Left lung (tissue), 14 donors: ENCODE data around the gene SLC24A3. TPM values are rescaled to one million over a fixed set of nuclear protein-coding genes. Genes with fewer than 3 reads are reported as not detected.
A peak's percentile ranks its signal among the peaks of the same experiment; 100 is the strongest.

Experiments
- ATAC-seq: fragments of 200-7000 bp; cut with Tn5 transposase; one replicate; pipeline ENCODE4 v1.9.1; 2020; ENCODE audit warnings: moderate library complexity
- DNase-seq, 4 donors: peaks; one replicate each; pipeline ENCODE4 v3.0.0-alpha.2; 2013 to 2020
- H3K27ac ChIP-seq, 2 donors: fragments of 200-600 bp; sonication (generic) in 1 of 2; one replicate each; pipeline versions ENCODE4 v1.5.0 to v1.8.0; 2020 to 2021
- H3K27me3 ChIP-seq, 2 donors: fragments of 200-600 bp; sonication (generic) in 1 of 2; one replicate each; pipeline versions ENCODE4 v1.5.0 to v1.8.0; 2020 to 2021
- H3K36me3 ChIP-seq, 2 donors: fragments of 200-600 bp; sonication (generic) in 1 of 2; one replicate each; pipeline versions ENCODE4 v1.5.0 to v1.8.0; 2020 to 2021
- H3K4me1 ChIP-seq, 2 donors: fragments of 200-600 bp; one replicate each; pipeline ENCODE4 v1.8.0; 2021
- H3K4me3 ChIP-seq, 2 donors: fragments of 200-600 bp; sonication (generic) in 1 of 2; one replicate each; pipeline versions ENCODE4 v1.5.0 to v1.8.0; 2020 to 2021; ENCODE audit warnings: mild to moderate bottlenecking in 1 of 2
- H3K9me3 ChIP-seq, 2 donors: fragments of 200-600 bp; sonication (generic) in 1 of 2; one replicate each; pipeline versions ENCODE4 v1.5.0 to v1.8.0; 2020 to 2021
- intact Hi-C, 2 donors: fragments of 100-400 bp; cut with DNase I; formaldehyde crosslinking; loops; one replicate each; pipeline versions ENCODE4 v1.11.2 to v1.14.2; 2022
- long read RNA-seq, 12 donors: library from polyadenylated mRNA in 2 of 12; unstranded in 2 of 12; transcript quantifications; one replicate each; pipeline ENCODE4 v2.0.0 and lab custom pipeline, GENCODE V29; 2019 to 2026
- polyA plus RNA-seq, 6 donors: library from polyadenylated mRNA; unstranded; fragments of 120-200 nt; gene quantifications; one replicate each; pipeline ENCODE4 v1.2.1, GENCODE V29; 2013; ENCODE audit not compliant: insufficient read length in 6 of 6
- total RNA-seq, 2 donors: library from RNA; stranded (reverse); fragmentation: NEBNext Ultra II Directional; extraction: Animal tissue kit (Norgen Biotek cat#: 25700); gene quantifications; one replicate each; pipeline ENCODE4 v1.2.1, GENCODE V29; 2021
- TF ChIP-seq, protein P1 (sequence below), 2 donors: fragments of 200-600 bp; sonication (generic) in 1 of 2; IDR thresholded peaks; one replicate each; pipeline versions ENCODE4 v1.5.0 to v1.8.0; 2021; ENCODE audit warnings: antibody characterized with exemption in 2 of 2
- donor health status: DM: no; HTN: yes; CAD: no.
- donor health status: DM: no; HTN: no; CAD: no.

SLC24A3 gene
- total RNA-seq, result 1 to 10 TPM; 4.4 to 6.0 TPM
- polyA plus RNA-seq, result 1 to 10 TPM; 6.4 to 8.7 (median 6.7) TPM
- long read RNA-seq, donor 1, result 0 reads
- long read RNA-seq, donor 2, result 0 reads
- long read RNA-seq, donor 3, result 0 reads
- long read RNA-seq, donor 4, result 0 reads
- long read RNA-seq, donor 5, result 0 reads
- long read RNA-seq, donor 6, result 0 reads
- long read RNA-seq, donor 7, result 0 reads
- long read RNA-seq, donor 8, result 0 reads
- long read RNA-seq, donor 9, result 0 reads
- long read RNA-seq, donor 10, partial matches to known transcripts, result 0 of 1 reads
- long read RNA-seq, donor 10, other reads (novel, unspliced or antisense), result 1 of 1 reads
- long read RNA-seq, donor 11, result 0 reads
- long read RNA-seq, donor 12, result 0 reads

DNA sequence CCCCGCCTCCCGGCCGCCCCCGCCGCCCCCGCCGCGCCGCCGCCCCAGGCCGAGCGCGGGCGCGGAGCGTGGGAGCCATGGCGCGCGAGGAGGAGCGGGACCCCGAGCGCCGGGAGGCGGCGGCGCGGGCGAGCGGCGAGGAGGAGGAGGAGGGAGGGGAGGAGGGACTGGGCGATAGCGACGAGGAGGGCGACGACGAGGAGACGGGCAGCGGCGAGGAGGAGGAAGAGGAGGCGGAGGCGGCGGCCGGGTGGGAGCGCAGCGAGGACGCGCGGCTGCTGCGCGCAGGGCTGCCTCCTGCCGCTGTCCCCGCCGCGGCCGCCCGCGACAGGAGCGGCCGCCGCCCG lies at the start of gene SLC24A3:
SLC24A3 (plus strand) TSS at position 174 of the 347 bp plus-strand sequence.
- peaks cover 9 to 19% of the 10 kb centered on the region in 2 donors for H3K4me1 ChIP-seq
- intact Hi-C loops, result no loop called here
- H3K27me3 ChIP-seq, result peaks cover 6 to 53% of the 10 kb centered on the region in 2 donors
- peak within 1 kb of the TSS; percentile 36 to 52 for H3K4me3 ChIP-seq
- ATAC-seq, result no peak
- H3K36me3 ChIP-seq, result no peaks in the 10 kb centered on the region
- H3K27ac ChIP-seq, result peak within 1 kb of the TSS in 1 of 2 donors; percentile 18
- peak; percentile 46 to 85 (median 52) for DNase-seq
- H3K9me3 ChIP-seq, result no peaks in the 10 kb centered on the region
- TF ChIP-seq, protein P1, sequence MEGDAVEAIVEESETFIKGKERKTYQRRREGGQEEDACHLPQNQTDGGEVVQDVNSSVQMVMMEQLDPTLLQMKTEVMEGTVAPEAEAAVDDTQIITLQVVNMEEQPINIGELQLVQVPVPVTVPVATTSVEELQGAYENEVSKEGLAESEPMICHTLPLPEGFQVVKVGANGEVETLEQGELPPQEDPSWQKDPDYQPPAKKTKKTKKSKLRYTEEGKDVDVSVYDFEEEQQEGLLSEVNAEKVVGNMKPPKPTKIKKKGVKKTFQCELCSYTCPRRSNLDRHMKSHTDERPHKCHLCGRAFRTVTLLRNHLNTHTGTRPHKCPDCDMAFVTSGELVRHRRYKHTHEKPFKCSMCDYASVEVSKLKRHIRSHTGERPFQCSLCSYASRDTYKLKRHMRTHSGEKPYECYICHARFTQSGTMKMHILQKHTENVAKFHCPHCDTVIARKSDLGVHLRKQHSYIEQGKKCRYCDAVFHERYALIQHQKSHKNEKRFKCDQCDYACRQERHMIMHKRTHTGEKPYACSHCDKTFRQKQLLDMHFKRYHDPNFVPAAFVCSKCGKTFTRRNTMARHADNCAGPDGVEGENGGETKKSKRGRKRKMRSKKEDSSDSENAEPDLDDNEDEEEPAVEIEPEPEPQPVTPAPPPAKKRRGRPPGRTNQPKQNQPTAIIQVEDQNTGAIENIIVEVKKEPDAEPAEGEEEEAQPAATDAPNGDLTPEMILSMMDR (IDR thresholded peaks at IDR 0.05), result no peak

DNA sequence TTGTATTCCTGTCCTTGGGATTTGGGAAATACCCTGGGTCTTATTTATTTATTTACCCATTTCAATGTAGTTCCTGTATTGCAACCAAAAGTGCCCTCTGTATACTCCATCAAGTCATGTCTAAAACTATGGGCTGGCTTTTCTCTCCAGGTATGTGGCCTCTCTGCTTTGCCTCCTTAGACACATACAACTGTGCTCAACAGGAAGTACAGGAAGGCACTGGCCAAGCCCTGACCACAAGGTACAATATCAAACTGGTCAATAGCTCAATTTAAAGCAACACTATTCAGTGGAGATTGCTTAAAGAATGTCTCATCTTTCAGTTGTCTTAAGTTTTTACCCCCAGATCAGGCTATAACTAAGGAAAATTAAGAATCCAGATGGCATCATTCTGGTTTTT lies 42.3 kb upstream of the SLC24A3 start:
- H3K9me3 ChIP-seq, result peaks cover 0 to 10% of the 10 kb centered on the region in 2 donors

DNA sequence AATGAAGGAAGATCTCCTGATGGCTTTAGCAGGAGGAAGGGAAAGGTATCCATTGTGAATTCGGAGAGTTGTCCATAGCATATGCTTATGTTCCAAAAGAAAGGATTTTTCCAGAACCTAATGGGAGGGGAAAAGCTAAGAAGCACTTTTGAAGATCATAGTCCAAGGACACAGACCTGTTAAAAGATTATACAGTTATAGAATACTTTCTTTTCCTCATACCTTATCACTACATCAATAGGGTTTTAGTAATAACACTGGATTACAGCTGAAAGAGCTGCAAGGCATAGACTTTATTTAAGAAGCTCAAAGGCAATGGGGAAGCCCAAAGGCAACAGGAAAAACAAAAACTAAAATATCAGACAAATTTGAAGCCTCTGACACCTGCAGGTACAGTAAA lies 39.8 kb upstream of the SLC24A3 start:
- Histone ChIP-seq H3K36me3 (no peaks in the 10 kb centered on the region), H3K4me1 (no peaks in the 10 kb centered on the region), H3K4me3 (no peak overlapping the region), H3K27me3 (no peaks in the 10 kb centered on the region), H3K27ac (no peak overlapping the region), H3K9me3 (peaks cover 0 to 2% of the 10 kb centered on the region in 2 donors)
- DNase-seq, result no peak
- intact Hi-C loops, result no loop called here
- no peak for ATAC-seq
- TF ChIP-seq, protein P1 (IDR thresholded peaks at IDR 0.05), result no peak

More for the DNA sequence above, 42.3 kb upstream of the SLC24A3 start:
- H3K36me3 ChIP-seq, result no peaks in the 10 kb centered on the region
- DNase-seq, result no peak
- ATAC-seq, result no peak
- H3K4me3 ChIP-seq, result no peak overlapping the region
- H3K27me3 ChIP-seq, result no peaks in the 10 kb centered on the region
- intact Hi-C loops, result no loop called here
- TF ChIP-seq, protein P1 (IDR thresholded peaks at IDR 0.05), result no peak
- H3K27ac ChIP-seq, result no peak overlapping the region
- no peaks in the 10 kb centered on the region for H3K4me1 ChIP-seq

DNA sequence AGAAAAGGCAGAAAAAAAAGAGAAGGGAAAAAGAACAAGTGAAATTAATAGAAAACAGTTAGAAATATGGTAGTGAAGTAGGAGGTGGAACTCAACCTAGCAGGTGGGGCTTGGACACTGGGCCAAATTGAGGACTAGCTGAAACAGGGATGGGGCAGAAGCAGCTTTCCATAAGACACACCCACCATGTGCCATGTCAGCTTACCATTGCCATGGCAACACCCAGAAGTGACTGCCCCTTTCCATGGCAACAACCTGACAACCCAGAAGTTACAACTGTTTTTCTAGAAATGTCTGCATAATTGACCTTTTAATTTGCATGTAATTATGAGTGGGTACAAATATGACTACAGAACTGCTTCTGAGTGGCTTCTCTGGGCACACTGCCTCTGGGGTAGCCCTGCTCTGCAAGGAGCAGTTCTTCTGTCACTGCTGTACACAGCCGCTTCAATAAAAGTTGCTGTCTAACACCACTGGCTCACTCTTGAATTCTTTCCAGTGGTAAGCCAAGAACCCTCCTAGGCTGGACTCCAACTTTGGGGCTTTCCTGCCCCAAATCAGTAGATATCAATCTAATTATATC lies 35.9 kb upstream of the SLC24A3 start:
- Histone ChIP-seq H3K9me3 (no peaks in the 10 kb centered on the region), H3K4me1 (no peaks in the 10 kb centered on the region), H3K27me3 (no peaks in the 10 kb centered on the region), H3K27ac (no peak overlapping the region), H3K4me3 (no peak overlapping the region), H3K36me3 (no peaks in the 10 kb centered on the region)
- no peak for ATAC-seq
- intact Hi-C loops, result no loop called here
- TF ChIP-seq, protein P1 (IDR thresholded peaks at IDR 0.05), result no peak
- peak in 1 of 4 donors; percentile 8 for DNase-seq

DNA sequence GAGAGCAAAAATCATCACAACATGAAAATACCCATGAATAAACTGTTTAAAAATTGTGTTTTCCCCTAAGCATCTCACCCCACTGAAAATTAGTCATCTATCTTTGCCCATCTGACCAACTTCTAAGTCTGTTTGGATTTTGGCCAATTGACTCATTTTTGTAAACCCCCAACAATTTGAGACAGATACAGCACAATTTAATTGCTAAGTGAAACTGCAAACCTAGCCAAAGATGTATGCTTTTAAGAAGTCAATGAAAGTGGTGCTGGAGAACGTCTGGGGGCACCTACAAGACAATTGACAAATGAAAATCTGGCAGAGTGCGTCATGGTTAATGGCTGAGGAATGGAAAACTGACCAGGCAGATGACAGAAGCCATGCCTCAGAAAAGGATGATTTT lies 30.9 kb upstream of the SLC24A3 start:
- Histone ChIP-seq H3K4me3 (no peak overlapping the region), H3K36me3 (no peaks in the 10 kb centered on the region), H3K27ac (no peak overlapping the region), H3K9me3 (no peaks in the 10 kb centered on the region), H3K4me1 (no peaks in the 10 kb centered on the region), H3K27me3 (no peaks in the 10 kb centered on the region)
- intact Hi-C loops, result no loop called here
- ATAC-seq (no peak), DNase-seq (no peak)
- TF ChIP-seq, protein P1 (IDR thresholded peaks at IDR 0.05), result no peak
